ENCODE data around the gene HS6ST2.

DNA sequence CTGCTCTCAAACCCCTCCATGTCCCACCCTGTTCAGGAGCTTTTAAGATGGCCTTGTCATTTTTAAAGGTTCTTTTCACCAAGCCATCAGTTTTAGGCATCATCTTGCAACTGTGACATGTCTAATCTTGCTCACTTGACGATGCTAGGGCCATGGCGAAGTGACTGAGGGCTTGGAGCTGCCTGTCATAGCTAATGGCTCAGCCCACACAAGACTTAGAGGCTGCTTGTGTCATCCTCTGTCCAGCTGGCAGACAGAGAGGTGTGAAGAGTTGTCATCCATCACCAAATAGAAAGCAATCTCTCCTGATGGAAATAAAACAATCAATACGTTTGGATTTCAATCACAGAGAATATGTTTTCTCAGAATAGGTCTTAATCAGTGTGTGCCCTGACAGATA, 194.9 kb downstream of the HS6ST2 start:
- TF ChIP-seq POLR2AphosphoS5 (IDR thresholded peaks at IDR 0.05), result no peak
- TF ChIP-seq, protein P1, sequence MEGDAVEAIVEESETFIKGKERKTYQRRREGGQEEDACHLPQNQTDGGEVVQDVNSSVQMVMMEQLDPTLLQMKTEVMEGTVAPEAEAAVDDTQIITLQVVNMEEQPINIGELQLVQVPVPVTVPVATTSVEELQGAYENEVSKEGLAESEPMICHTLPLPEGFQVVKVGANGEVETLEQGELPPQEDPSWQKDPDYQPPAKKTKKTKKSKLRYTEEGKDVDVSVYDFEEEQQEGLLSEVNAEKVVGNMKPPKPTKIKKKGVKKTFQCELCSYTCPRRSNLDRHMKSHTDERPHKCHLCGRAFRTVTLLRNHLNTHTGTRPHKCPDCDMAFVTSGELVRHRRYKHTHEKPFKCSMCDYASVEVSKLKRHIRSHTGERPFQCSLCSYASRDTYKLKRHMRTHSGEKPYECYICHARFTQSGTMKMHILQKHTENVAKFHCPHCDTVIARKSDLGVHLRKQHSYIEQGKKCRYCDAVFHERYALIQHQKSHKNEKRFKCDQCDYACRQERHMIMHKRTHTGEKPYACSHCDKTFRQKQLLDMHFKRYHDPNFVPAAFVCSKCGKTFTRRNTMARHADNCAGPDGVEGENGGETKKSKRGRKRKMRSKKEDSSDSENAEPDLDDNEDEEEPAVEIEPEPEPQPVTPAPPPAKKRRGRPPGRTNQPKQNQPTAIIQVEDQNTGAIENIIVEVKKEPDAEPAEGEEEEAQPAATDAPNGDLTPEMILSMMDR (IDR thresholded peaks at IDR 0.05), result no peak
